IMR-90 (cell line): ENCODE measurements around the gene AXDND1. TPM values are rescaled to one million over a fixed set of nuclear protein-coding genes. Genes with fewer than 3 reads are reported as not detected.
A peak's percentile ranks its signal among the peaks of the same experiment; 100 is the strongest.

Source experiments
- ATAC-seq: fragments of 200-7000 bp; cut with Tn5 transposase; 2 replicates; pipeline ENCODE4 v1.9.1; 2020; ENCODE audit warnings: low read depth, mild to moderate bottlenecking, moderate library complexity
- Bru-seq: library from RNA; stranded (reverse); fragments of 400-500 nt; gene quantifications from one replicate; lab custom pipeline; 2021; lab: Mats Ljungman, UMichigan
- BruChase-seq, 2 experiments: library from RNA; stranded (reverse); fragments of 400-500 nt; gene quantifications; one replicate each; lab custom pipeline; 2021; lab: Mats Ljungman, UMichigan
- BruUV-seq: library from RNA; stranded (reverse); fragments of 400-500 nt; replicated peaks from 2 replicates; lab custom pipeline; 2021; lab: Mats Ljungman, UMichigan
- CTCF ChIA-PET: fragments of 300-600 bp; formaldehyde crosslinking; extraction: SDS; loops from one replicate; lab custom pipeline; 2021; ENCODE audit warnings: antibody characterized with exemption; lab: Yijun Ruan, JAX
- POLR2A ChIA-PET: fragments of 300-600 bp; sonication (Branson Sonifier 250); formaldehyde crosslinking; loops from one replicate; lab custom pipeline; 2022; ENCODE audit warnings: antibody characterized with exemption; ENCODE audit not compliant: unreplicated experiment; lab: Charles Lee
- DNase-seq: peaks from one replicate; pipeline ENCODE4 v3.0.0; 2013
- H2AFZ ChIP-seq: replicated peaks from 2 replicates; pipeline ENCODE3; 2013; ENCODE audit warnings: low read length, mild to moderate bottlenecking; ENCODE audit not compliant: poor library complexity
- H2AK5ac ChIP-seq: 2 replicates; pipeline ENCODE4 v1.6.1; 2013; ENCODE audit warnings: low read depth, low read length, inconsistent platforms
- H2AK9ac ChIP-seq: replicated peaks from 2 replicates; pipeline ENCODE3; 2013; ENCODE audit warnings: mild to moderate bottlenecking, low read depth, low read length, moderate library complexity; ENCODE audit not compliant: poor library complexity
- H2BK120ac ChIP-seq: 2 replicates; pipeline ENCODE4 v1.6.1; 2013; ENCODE audit warnings: low read depth, low read length, inconsistent platforms
- H2BK15ac ChIP-seq: 3 replicates; pipeline ENCODE4 v1.6.1; 2013; ENCODE audit warnings: low read depth, low read length, inconsistent platforms
- H2BK20ac ChIP-seq: 2 replicates; pipeline ENCODE4 v1.6.1; 2013; ENCODE audit warnings: low read depth, mild to moderate bottlenecking, inconsistent platforms, low read length, moderate library complexity
- H2BK5ac ChIP-seq: 2 replicates; pipeline ENCODE4 v1.6.1; 2013; ENCODE audit warnings: mild to moderate bottlenecking, low read depth, low read length, inconsistent platforms; ENCODE audit not compliant: poor library complexity, severe bottlenecking
- H3K14ac ChIP-seq: replicated peaks from 2 replicates; pipeline ENCODE4 v1.6.1; 2013; ENCODE audit warnings: low read depth, low read length, inconsistent platforms
- H3K18ac ChIP-seq: 2 replicates; pipeline ENCODE4 v1.6.1; 2013; ENCODE audit warnings: low read depth, low read length, control low read depth
- H3K23ac ChIP-seq: 2 replicates; pipeline ENCODE4 v1.6.1; 2013; ENCODE audit warnings: low read depth, low read length, inconsistent platforms
- H3K27ac ChIP-seq: 2 replicates; pipeline ENCODE4 v1.5.1; 2013; ENCODE audit warnings: mild to moderate bottlenecking, control low read depth, low read length; ENCODE audit not compliant: insufficient read depth
- H3K27me3 ChIP-seq: 2 replicates; pipeline ENCODE4 v1.6.1; 2013; ENCODE audit warnings: low read length; ENCODE audit not compliant: control insufficient read depth, insufficient read depth
- H3K36me3 ChIP-seq: 2 replicates; pipeline ENCODE4 v1.6.1; 2013; ENCODE audit warnings: low read length, mixed read lengths; ENCODE audit not compliant: control insufficient read depth, insufficient read depth
- H3K4ac ChIP-seq: 2 replicates; pipeline ENCODE4 v1.6.1; 2013; ENCODE audit warnings: low read depth, low read length, inconsistent platforms
- H3K4me1 ChIP-seq: 2 replicates; pipeline ENCODE4 v1.6.1; 2013; ENCODE audit warnings: low read length, mixed read lengths; ENCODE audit not compliant: control insufficient read depth, insufficient read depth
- H3K4me2 ChIP-seq: 2 replicates; pipeline ENCODE4 v1.6.1; 2013; ENCODE audit warnings: low read depth, mild to moderate bottlenecking, control low read depth, low read length, moderate library complexity
- H3K4me3 ChIP-seq: 2 replicates; pipeline ENCODE4 v1.5.1; 2013; ENCODE audit warnings: low read depth, mild to moderate bottlenecking, control low read depth, low read length, moderate library complexity; ENCODE audit not compliant: insufficient read depth
- H3K56ac ChIP-seq: 2 replicates; pipeline ENCODE4 v1.6.1; 2013; ENCODE audit warnings: low read length, inconsistent platforms; ENCODE audit not compliant: insufficient read depth; ENCODE audit errors: extremely low read depth
- H3K79me1 ChIP-seq, 2 experiments: 2 replicates each; pipeline ENCODE4 v1.6.1; 2013; ENCODE audit warnings: low read length in 2 of 2, inconsistent platforms in 1 of 2, low read depth in 1 of 2
- H3K9ac ChIP-seq: 2 replicates; pipeline ENCODE4 v1.6.1; 2013; ENCODE audit warnings: low read depth, low read length, control low read depth
- H3K9me1 ChIP-seq: 2 replicates; pipeline ENCODE4 v1.6.1; 2013; ENCODE audit warnings: low read length, inconsistent platforms; ENCODE audit not compliant: insufficient read depth
- H3K9me3 ChIP-seq: 2 replicates; pipeline ENCODE4 v1.6.1; 2013; ENCODE audit warnings: low read length; ENCODE audit not compliant: control insufficient read depth, insufficient read depth
- H4K20me1 ChIP-seq: 2 replicates; pipeline ENCODE4 v1.6.1; 2013; ENCODE audit warnings: low read length, inconsistent platforms; ENCODE audit not compliant: insufficient read depth
- H4K5ac ChIP-seq: 2 replicates; pipeline ENCODE4 v1.6.1; 2013; ENCODE audit warnings: mild to moderate bottlenecking, low read depth, low read length, control low read depth
- H4K8ac ChIP-seq, 2 experiments: 2 replicates each; pipeline ENCODE4 v1.6.1; 2013; ENCODE audit warnings: low read depth in 2 of 2, low read length in 2 of 2, control low read depth in 1 of 2, inconsistent platforms in 1 of 2
- H4K91ac ChIP-seq: 2 replicates; pipeline ENCODE4 v1.6.1; 2013; ENCODE audit warnings: low read depth, low read length, inconsistent platforms; ENCODE audit not compliant: insufficient read depth
- CEBPB ChIP-seq: IDR thresholded peaks from 2 replicates; pipeline ENCODE4 v1.6.1; 2012; ENCODE audit warnings: low read depth, low read length, improper control_type of control experiment
- CHD1 ChIP-seq: IDR thresholded peaks from 2 replicates; pipeline ENCODE4 v1.6.1; 2012; ENCODE audit warnings: low read depth, low read length, improper control_type of control experiment
- CTCF ChIP-seq: conservative IDR thresholded peaks from 2 replicates; pipeline ENCODE4 v1.5.1; 2012; ENCODE audit warnings: mild to moderate bottlenecking, low read depth, low read length, improper control_type of control experiment
- MXI1 ChIP-seq: IDR thresholded peaks from 2 replicates; pipeline ENCODE4 v1.6.1; 2012; ENCODE audit warnings: low read depth, mild to moderate bottlenecking, low read length, moderate library complexity, borderline replicate concordance
- SMC3 ChIP-seq: fragments of 150-350 bp; IDR thresholded peaks from 2 replicates; pipeline ENCODE4 v1.6.1; 2016; ENCODE audit warnings: low read depth, mild to moderate bottlenecking, antibody characterized with exemption, low read length, moderate library complexity
- WGBS, 2 experiments: methylation state at CpG; one replicate each; pipeline versions ENCODE4 v1.1.5 to v1.1.7; 2013; ENCODE audit warnings: missing lambda C conversion rate in 2 of 2; ENCODE audit not compliant: insufficient read length in 1 of 2; ENCODE audit errors: extremely low coverage in 2 of 2; 5-methylcytosine and 5-hydroxymethylcytosine counted together
- dilution Hi-C: fragments of 300-500 bp; cut with HindIII; formaldehyde crosslinking; loops from one replicate; pipeline ENCODE4 v1.14.3; 2018; ENCODE audit warnings: low sequenced_read_pairs; ENCODE audit not compliant: unreplicated experiment
- in situ Hi-C: fragments of 300-500 bp; cut with MboI; formaldehyde crosslinking; loops from 3 replicates; pipeline ENCODE4 v1.14.3; 2019; ENCODE audit warnings: low sequenced_read_pairs, inconsistent platforms, mixed read lengths
- intact Hi-C: fragments of 100-400 bp; cut with micrococcal nuclease; formaldehyde crosslinking; loops from 2 replicates; pipeline ENCODE4 v1.10.0; 2022
- long read RNA-seq: library from polyadenylated mRNA; unstranded; transcript quantifications from one replicate; pipeline ENCODE4 v2.0.0, GENCODE V29; 2021; ENCODE audit not compliant: unreplicated experiment
- polyA plus RNA-seq, 3 experiments: library from polyadenylated mRNA; depleted of rRNA; stranded (reverse); fragments of >200 nt; gene quantifications; 2 replicates each; pipeline ENCODE4 v1.2.3, GENCODE V29; 2012; ENCODE audit warnings: low replicate concordance in 1 of 3
- total RNA-seq: library from RNA; depleted of rRNA; stranded (reverse); fragments of >200 nt; gene quantifications from 2 replicates; pipeline ENCODE4 v1.2.3, GENCODE V29; 2012; rRNA removed

The AXDND1 gene
- total RNA-seq: under 0.01 TPM in 1 of 2 replicates, not detected in the other
- not detected in 2 replicates for polyA plus RNA-seq (2012; rRNA removed)
- polyA plus RNA-seq (2012; cell fraction: cytosol; rRNA removed): not detected in 2 replicates
- polyA plus RNA-seq (2012; cell fraction: nucleus; rRNA removed; ENCODE audit: low replicate concordance): 0.08 TPM in 1 of 2 replicates, not detected in the other
- percentile 18 among the genes with signal in this experiment for Bru-seq, nascent RNA
- percentile 21 among the genes with signal in this experiment for BruChase-seq, experiment 1, labeled RNA remaining after a 6-hour chase
- BruChase-seq, experiment 2, labeled RNA remaining after a 2-hour chase: percentile 21 among the genes with signal in this experiment
- long read RNA-seq: 0 reads

- peak within 1 kb of the TSS; percentile 94 for H3K9ac ChIP-seq
- H4K20me1 ChIP-seq: no peaks in the 10 kb centered on the region
- H2AK5ac ChIP-seq: no peak within 1 kb of the TSS
- DNase-seq (peak; percentile 80), ATAC-seq (peak; percentile 95)
- no peaks in the 10 kb centered on the region for H3K36me3 ChIP-seq
- peak within 1 kb of the TSS; percentile 99 for H2BK5ac ChIP-seq
- peak within 1 kb of the TSS; percentile 98 for H3K23ac ChIP-seq
- peak within 1 kb of the TSS; percentile 98 for H2BK120ac ChIP-seq
- no peak for TF ChIP-seq CHD1
- peak; percentile 25; the same call in 1 of the 2 replicates for TF ChIP-seq CEBPB
- peak; percentile 28 for TF ChIP-seq CTCF
- peak; percentile 74; the same call in 1 of the 2 replicates for TF ChIP-seq MXI1
- TF ChIP-seq SMC3: 0 out of 2 replicates have a peak, but pooled peaks have one; percentile 5
- peak within 1 kb of the TSS; percentile 98 for H2BK15ac ChIP-seq
- H3K4ac ChIP-seq: peak within 1 kb of the TSS; percentile 99
- intact Hi-C loops: loop anchor here (1.0 to 5.0 kb wide), 3 partner anchors 72 to 833 kb away; partner anchors contain the start of gene SOAT1
- peak within 1 kb of the TSS; percentile 87 for H3K18ac ChIP-seq
- H2AFZ ChIP-seq: peak within 1 kb of the TSS; percentile 98
- H3K4me1 ChIP-seq: peaks cover 3% of the 10 kb centered on the region; the same call in 1 of the 2 replicates
- WGBS, 2 experiments: 0% methylated on average over 5 of the region's 43 CpGs; no CpG with 5 or more reads in 1 of the 2 experiments
- H3K56ac ChIP-seq: peak within 1 kb of the TSS; percentile 100
- CTCF ChIA-PET: interaction anchor here (0.6 to 1.0 kb wide), 2 partner anchors 71 to 412 kb away, joined by 3 read pairs; no protein-coding TSS in a partner anchor
- BruUV-seq: no TSS peak
- H3K14ac ChIP-seq: peak within 1 kb of the TSS; percentile 100
- H3K27ac ChIP-seq: peak within 1 kb of the TSS; percentile 91
- H3K9me3 ChIP-seq: no peaks in the 10 kb centered on the region
- in situ Hi-C loops: loop anchor here (5.0 to 10.0 kb wide), 3 partner anchors 113 to 831 kb away; no protein-coding TSS in a partner anchor
- H4K5ac ChIP-seq: peak within 1 kb of the TSS; percentile 80
- POLR2A ChIA-PET: interaction anchor here (0.6 to 0.7 kb wide), 3 partner anchors 38 to 149 kb away, joined by 3 to 10 read pairs (median 3); no protein-coding TSS in a partner anchor
- H3K4me3 ChIP-seq: peak within 1 kb of the TSS; percentile 58
- H3K9me1 ChIP-seq: no peaks in the 10 kb centered on the region
- dilution Hi-C loops: no loop called here
- H4K8ac ChIP-seq: peak within 1 kb of the TSS; percentile 75 to 99
- H4K91ac ChIP-seq: peak within 1 kb of the TSS; percentile 99
- H2BK20ac ChIP-seq: peak within 1 kb of the TSS; percentile 90
- H2AK9ac ChIP-seq: peak within 1 kb of the TSS; percentile 93
- H3K27me3 ChIP-seq: no peaks in the 10 kb centered on the region
- peak within 1 kb of the TSS; percentile 88 for H3K4me2 ChIP-seq
- no peaks in the 10 kb centered on the region for H3K79me1 ChIP-seq
Measured at GRCh38 chr1:179365342-179366092, at the start of gene AXDND1. Gene AXDND1, plus strand, starts transcription at chr1:179365971. Its CDS starts 539 bp downstream, at chr1:179366510.
